ENCODE data around the gene CHURC1.
"Not testable (repeated sequence)": the region's sequence is repeated elsewhere in the genome, so short reads cannot be mapped to it uniquely, and the experiment has no call there.

Gene CHURC1

DNA sequence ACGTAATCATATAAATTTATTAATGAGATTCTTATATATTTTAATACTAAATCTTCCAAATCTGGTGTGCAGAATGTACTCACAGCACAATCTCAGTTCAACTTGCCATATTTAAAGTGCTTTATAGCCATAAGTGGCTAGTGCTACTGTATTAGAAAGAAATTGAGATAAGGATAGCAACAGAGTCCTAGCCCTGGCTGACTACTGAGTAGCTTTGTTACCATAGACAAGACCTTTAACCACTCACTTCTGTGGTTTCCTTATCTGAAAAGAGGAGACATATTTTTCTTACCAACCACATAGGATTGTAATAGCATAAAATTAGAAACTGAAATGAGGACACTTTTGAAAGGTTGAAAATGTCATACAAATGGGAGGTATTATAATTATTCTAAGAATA, 2.0 kb upstream of the CHURC1 start:
- H3K36me3 ChIP-seq (replicated peaks): peaks cover 2% of the 10 kb centered on the region
- no peak overlapping the region for H3K27ac ChIP-seq
- TF ChIP-seq, protein P1, sequence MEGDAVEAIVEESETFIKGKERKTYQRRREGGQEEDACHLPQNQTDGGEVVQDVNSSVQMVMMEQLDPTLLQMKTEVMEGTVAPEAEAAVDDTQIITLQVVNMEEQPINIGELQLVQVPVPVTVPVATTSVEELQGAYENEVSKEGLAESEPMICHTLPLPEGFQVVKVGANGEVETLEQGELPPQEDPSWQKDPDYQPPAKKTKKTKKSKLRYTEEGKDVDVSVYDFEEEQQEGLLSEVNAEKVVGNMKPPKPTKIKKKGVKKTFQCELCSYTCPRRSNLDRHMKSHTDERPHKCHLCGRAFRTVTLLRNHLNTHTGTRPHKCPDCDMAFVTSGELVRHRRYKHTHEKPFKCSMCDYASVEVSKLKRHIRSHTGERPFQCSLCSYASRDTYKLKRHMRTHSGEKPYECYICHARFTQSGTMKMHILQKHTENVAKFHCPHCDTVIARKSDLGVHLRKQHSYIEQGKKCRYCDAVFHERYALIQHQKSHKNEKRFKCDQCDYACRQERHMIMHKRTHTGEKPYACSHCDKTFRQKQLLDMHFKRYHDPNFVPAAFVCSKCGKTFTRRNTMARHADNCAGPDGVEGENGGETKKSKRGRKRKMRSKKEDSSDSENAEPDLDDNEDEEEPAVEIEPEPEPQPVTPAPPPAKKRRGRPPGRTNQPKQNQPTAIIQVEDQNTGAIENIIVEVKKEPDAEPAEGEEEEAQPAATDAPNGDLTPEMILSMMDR (IDR thresholded peaks at IDR 0.05; ENCODE audit: low read depth, low read length, missing control alignments): no peak
- peak; percentile 33 for DNase-seq
- no peak overlapping the region for H3K4me3 ChIP-seq (ENCODE audit: low read depth, low read length)
- H3K27me3 ChIP-seq (replicated peaks): no peaks in the 10 kb centered on the region
- in situ Hi-C loops (cut with HindIII; ENCODE audit: low pct_ligation_motif_present, low sequenced_read_pairs): no loop called here

DNA sequence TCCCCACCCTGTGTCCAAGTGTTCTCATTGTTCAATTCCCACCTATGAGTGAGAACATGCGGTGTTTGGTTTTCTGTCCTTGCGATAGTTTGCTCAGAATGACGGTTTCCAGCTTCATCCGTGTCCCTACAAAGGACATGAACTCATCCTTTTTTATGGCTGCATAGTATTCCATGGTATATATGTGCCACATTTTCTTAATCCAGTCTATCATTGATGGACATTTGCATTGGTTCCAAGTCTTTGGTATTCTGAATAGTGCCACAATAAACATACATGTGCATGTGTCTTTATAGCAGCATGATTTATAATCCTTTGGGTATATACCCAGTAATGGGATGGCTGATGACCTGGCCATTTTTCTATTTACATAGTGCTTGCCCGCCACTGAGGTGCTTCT, 778 bp upstream of the CHURC1 start:
- H3K4me3 ChIP-seq (ENCODE audit: low read depth, low read length); DNase-seq; in situ Hi-C loops (cut with HindIII; ENCODE audit: low pct_ligation_motif_present, low sequenced_read_pairs); H3K27ac ChIP-seq; H3K27me3 ChIP-seq (replicated peaks); H3K36me3 ChIP-seq (replicated peaks): not testable (repeated sequence)

DNA sequence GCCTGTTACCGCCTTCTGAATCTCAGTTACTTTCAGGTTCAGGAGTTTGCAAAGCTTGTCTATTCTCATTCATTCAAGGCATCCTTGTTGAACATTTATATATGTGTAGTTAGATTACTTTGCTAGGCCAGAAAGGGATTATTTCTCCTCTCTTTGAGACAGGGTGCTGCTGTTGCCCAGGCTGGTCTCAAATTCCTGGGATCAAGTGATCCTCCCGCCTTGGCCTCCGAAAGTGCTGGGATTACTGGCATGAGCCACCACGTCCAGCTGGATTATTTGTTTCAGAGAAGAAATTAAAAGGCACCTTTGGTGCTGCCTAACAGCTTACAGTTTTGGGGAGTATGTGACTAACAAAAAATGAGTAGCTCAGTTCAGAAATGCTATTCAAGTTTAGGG, 772 bp downstream of the CHURC1 start:
- in situ Hi-C loops (cut with HindIII; ENCODE audit: low pct_ligation_motif_present, low sequenced_read_pairs): no loop called here
- TF ChIP-seq, protein P1 (IDR thresholded peaks at IDR 0.05; ENCODE audit: low read depth, low read length, missing control alignments): no peak

DNA sequence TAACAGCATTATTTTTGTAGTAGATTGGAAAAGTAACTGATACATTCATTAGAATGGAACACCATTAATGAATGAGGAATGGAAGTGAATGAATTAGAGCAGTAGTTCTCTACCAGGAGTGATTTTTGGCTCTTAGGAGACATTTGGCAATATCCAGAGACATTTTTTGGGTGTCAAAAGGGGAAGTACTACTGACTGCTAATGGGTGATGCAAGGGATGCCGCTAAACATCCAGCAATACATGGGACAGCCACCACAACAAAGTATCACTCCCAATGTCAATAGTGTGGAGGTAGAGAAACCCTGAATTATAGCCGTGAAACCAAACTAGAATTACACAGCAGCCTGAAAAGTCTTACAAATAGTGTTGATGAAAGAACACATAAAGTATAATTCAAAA, 1.5 kb downstream of the CHURC1 start:
- TF ChIP-seq, protein P1 (IDR thresholded peaks at IDR 0.05; ENCODE audit: low read depth, low read length, missing control alignments): no peak
- H3K36me3 ChIP-seq (replicated peaks): peaks cover 2% of the 10 kb centered on the region
- no peak overlapping the region for H3K4me3 ChIP-seq (ENCODE audit: low read depth, low read length)
- in situ Hi-C loops (cut with HindIII; ENCODE audit: low pct_ligation_motif_present, low sequenced_read_pairs): no loop called here
- no peak for DNase-seq
- H3K27me3 ChIP-seq (replicated peaks): no peaks in the 10 kb centered on the region
- H3K27ac ChIP-seq: no peak overlapping the region

More for the DNA sequence above, 772 bp downstream of the CHURC1 start:
- H3K27ac ChIP-seq: peak overlapping the region; percentile 96
- DNase-seq: no peak
- H3K4me3 ChIP-seq (ENCODE audit: low read depth, low read length): peak overlapping the region; percentile 99
- peaks cover 2% of the 10 kb centered on the region for H3K36me3 ChIP-seq (replicated peaks)
- no peaks in the 10 kb centered on the region for H3K27me3 ChIP-seq (replicated peaks)

- Histone ChIP-seq H3K4me3 (ENCODE audit: low read depth, low read length) (no peak overlapping the region), H3K36me3 (replicated peaks) (peaks cover 2% of the 10 kb centered on the region), H3K27me3 (replicated peaks) (no peaks in the 10 kb centered on the region), H3K27ac (no peak overlapping the region)
- in situ Hi-C loops (cut with HindIII; ENCODE audit: low pct_ligation_motif_present, low sequenced_read_pairs): no loop called here
- TF ChIP-seq, protein P1 (IDR thresholded peaks at IDR 0.05; ENCODE audit: low read depth, low read length, missing control alignments): no peak
- DNase-seq: no peak
Observed at GRCh38 chr14:64918216-64918615, 4.0 kb downstream of the CHURC1 start.

DNA sequence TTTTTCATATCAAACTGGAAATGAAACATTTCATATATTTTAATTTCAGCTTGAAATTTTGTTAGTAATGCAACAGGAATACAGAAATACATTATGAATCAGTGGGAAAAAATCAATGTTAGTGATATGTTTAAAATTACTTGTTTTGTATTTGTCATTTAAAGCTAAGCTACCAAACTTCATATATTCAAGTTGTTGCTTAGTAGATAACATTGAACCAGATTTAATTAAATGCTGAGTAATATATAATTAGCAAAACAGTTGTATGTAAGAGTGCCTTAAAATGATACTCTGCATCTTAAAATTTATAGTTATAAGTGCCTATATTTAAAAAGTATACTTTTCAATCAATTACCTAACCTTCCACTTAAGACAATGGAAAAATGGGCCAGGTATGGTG, 5.0 kb downstream of the CHURC1 start:
- no peak for DNase-seq
- Histone ChIP-seq H3K36me3 (replicated peaks) (peaks cover 3% of the 10 kb centered on the region), H3K27me3 (replicated peaks) (no peaks in the 10 kb centered on the region), H3K4me3 (ENCODE audit: low read depth, low read length) (no peak overlapping the region), H3K27ac (no peak overlapping the region)
- TF ChIP-seq, protein P1 (IDR thresholded peaks at IDR 0.05; ENCODE audit: low read depth, low read length, missing control alignments): no peak
- in situ Hi-C loops (cut with HindIII; ENCODE audit: low pct_ligation_motif_present, low sequenced_read_pairs): no loop called here

Measured in brain microvascular endothelial cell (primary cell).